Breast epithelium (tissue), 4 donors: ENCODE data around the gene EDA. TPM values are rescaled to one million over a fixed set of nuclear protein-coding genes. Genes with fewer than 3 reads are reported as not detected.
A peak's percentile ranks its signal among the peaks of the same experiment; 100 is the strongest.

ENCODE experiments used
- DNase-seq, 2 donors: peaks; one replicate each; pipeline ENCODE4 v3.0.0-alpha.2; 2019; ENCODE audit warnings: low spot score in 2 of 2
- H3K27ac ChIP-seq, 2 donors: fragments of 200-600 bp; sonication (generic) in 1 of 2; one replicate each; pipeline ENCODE4 v1.5.1; 2016 to 2019; ENCODE audit warnings: mild to moderate bottlenecking in 1 of 2
- H3K27me3 ChIP-seq, 2 donors: fragments of 200-600 bp; sonication (generic) in 1 of 2; one replicate each; pipeline versions ENCODE4 v1.5.1 to v1.6.0; 2017 to 2019; ENCODE audit warnings: control low read depth in 1 of 2, mild to moderate bottlenecking in 1 of 2
- H3K36me3 ChIP-seq: fragments of 200-600 bp; one replicate; pipeline ENCODE4 v1.5.1; 2019
- H3K4me1 ChIP-seq, 2 donors: fragments of 200-600 bp; sonication (generic); one replicate each; pipeline ENCODE4 v1.5.1; 2016 to 2019; ENCODE audit warnings: control low read depth in 1 of 2
- H3K4me3 ChIP-seq, 3 donors: fragments of 200-600 bp; sonication (generic); 1 replicate in 2 of 3; 2 replicates in 1 of 3; pipeline ENCODE4 v1.5.1; 2016 to 2019; ENCODE audit warnings: mild to moderate bottlenecking in 3 of 3, moderate library complexity in 2 of 3
- H3K9me3 ChIP-seq, 2 donors: fragments of 200-600 bp; sonication (generic) in 1 of 2; one replicate each; pipeline ENCODE4 v1.5.1; 2016 to 2019; ENCODE audit warnings: control low read depth in 1 of 2
- POLR2A ChIP-seq: fragments of 450-650 bp; IDR thresholded peaks from one replicate; pipeline ENCODE4 v1.6.1; 2016; ENCODE audit warnings: antibody characterized with exemption, mild to moderate bottlenecking, moderate library complexity
- POLR2AphosphoS5 ChIP-seq, 3 donors: sonication (generic); formaldehyde crosslinking; IDR thresholded peaks; one replicate each; pipeline ENCODE4 v1.6.1; 2017; ENCODE audit warnings: antibody characterized with exemption in 3 of 3
- intact Hi-C: fragments of 100-400 bp; cut with DNase I; formaldehyde crosslinking; loops from one replicate; pipeline ENCODE4 v1.15.1; 2023; ENCODE audit warnings: low total_unique reads
- total RNA-seq, 3 donors: library from RNA; depleted of rRNA; stranded (reverse); fragments of >200 nt; gene quantifications; one replicate each; pipeline ENCODE4 v1.1.0, GENCODE V29; 2016
- TF ChIP-seq, protein P1 (sequence below), 3 donors: fragments of 450-650 bp; IDR thresholded peaks; one replicate each; pipeline ENCODE4 v1.5.1; 2016 to 2017; ENCODE audit warnings: antibody characterized with exemption in 3 of 3, mild to moderate bottlenecking in 3 of 3, moderate library complexity in 3 of 3

The EDA gene
- total RNA-seq, 3 donors from 2014 or later, result 3.6 to 6.7 (median 5.0) TPM

DNA sequence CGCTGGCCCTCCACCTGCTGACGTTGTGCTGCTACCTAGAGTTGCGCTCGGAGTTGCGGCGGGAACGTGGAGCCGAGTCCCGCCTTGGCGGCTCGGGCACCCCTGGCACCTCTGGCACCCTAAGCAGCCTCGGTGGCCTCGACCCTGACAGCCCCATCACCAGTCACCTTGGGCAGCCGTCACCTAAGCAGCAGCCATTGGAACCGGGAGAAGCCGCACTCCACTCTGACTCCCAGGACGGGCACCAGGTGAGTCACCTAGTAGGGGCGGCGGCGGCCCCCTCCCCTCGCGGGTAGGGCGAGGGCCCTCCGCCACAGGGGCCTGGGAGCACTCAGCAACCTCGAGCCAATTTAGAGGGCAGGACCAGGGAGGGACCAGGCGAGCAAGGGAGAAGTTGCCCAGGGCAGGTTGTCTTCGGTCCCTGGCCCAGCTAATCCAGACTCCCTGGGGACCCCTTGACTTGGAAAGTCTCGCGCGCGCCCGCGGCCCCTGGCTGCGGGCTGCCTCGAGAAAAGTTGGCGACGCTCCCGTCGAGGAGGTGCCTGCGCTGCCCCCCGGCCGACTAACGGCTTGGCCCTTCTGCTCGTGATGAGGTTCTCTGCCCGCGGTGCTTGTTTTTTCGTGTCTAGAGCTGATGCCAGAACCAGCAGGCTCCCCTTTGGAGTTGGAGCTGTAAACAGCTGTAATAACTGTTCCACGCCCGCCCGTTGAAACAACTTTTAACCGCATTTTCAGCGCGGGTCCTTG lies 717 bp downstream of the EDA start:
- no peaks in the 10 kb centered on the region for H3K9me3 ChIP-seq
- H3K27ac ChIP-seq, result peak overlapping the region in 1 of 2 donors; percentile 22
- no peaks in the 10 kb centered on the region for H3K36me3 ChIP-seq
- intact Hi-C loops, result no loop called here
- DNase-seq, result no peak
- peaks cover 0 to 61% of the 10 kb centered on the region in 2 donors for H3K27me3 ChIP-seq
- H3K4me3 ChIP-seq, result peak overlapping the region; percentile 56 to 77 (median 62)
- H3K4me1 ChIP-seq, result no peaks in the 10 kb centered on the region
- no peak for TF ChIP-seq POLR2A
- TF ChIP-seq, protein P1, sequence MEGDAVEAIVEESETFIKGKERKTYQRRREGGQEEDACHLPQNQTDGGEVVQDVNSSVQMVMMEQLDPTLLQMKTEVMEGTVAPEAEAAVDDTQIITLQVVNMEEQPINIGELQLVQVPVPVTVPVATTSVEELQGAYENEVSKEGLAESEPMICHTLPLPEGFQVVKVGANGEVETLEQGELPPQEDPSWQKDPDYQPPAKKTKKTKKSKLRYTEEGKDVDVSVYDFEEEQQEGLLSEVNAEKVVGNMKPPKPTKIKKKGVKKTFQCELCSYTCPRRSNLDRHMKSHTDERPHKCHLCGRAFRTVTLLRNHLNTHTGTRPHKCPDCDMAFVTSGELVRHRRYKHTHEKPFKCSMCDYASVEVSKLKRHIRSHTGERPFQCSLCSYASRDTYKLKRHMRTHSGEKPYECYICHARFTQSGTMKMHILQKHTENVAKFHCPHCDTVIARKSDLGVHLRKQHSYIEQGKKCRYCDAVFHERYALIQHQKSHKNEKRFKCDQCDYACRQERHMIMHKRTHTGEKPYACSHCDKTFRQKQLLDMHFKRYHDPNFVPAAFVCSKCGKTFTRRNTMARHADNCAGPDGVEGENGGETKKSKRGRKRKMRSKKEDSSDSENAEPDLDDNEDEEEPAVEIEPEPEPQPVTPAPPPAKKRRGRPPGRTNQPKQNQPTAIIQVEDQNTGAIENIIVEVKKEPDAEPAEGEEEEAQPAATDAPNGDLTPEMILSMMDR (IDR thresholded peaks at IDR 0.05), result no peak
- no peak for TF ChIP-seq POLR2AphosphoS5 (IDR thresholded peaks at IDR 0.05)

DNA sequence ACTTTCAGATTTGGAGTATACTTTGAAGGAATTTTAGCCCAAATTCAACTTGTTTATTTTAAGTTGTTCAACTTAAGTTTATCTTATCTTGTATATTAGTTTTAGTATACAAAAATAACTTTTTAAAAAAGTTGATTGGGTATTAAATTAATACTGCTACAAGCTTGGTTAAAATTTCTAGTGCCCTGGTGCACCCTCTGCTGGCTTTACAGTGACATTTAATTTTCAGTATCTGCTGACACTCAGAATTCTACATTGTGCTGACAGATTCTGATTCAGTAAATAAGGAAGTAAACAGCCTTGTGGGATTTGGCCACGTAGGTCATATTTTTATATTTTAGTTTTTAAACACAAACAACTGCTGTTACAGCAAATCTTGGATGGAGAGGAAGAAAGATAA lies 2.9 kb downstream of the EDA start:
- Histone ChIP-seq H3K4me1 (no peaks in the 10 kb centered on the region), H3K36me3 (no peaks in the 10 kb centered on the region), H3K27me3 (peaks cover 0 to 59% of the 10 kb centered on the region in 2 donors), H3K27ac (no peak overlapping the region), H3K9me3 (peaks cover 0 to 2% of the 10 kb centered on the region in 2 donors), H3K4me3 (no peak overlapping the region)
- TF ChIP-seq, protein P1 (IDR thresholded peaks at IDR 0.05), result peak in 2 of 3 donors; percentile 36 to 52
- no peak for TF ChIP-seq POLR2A
- intact Hi-C loops, result no loop called here
- DNase-seq, result no peak

DNA sequence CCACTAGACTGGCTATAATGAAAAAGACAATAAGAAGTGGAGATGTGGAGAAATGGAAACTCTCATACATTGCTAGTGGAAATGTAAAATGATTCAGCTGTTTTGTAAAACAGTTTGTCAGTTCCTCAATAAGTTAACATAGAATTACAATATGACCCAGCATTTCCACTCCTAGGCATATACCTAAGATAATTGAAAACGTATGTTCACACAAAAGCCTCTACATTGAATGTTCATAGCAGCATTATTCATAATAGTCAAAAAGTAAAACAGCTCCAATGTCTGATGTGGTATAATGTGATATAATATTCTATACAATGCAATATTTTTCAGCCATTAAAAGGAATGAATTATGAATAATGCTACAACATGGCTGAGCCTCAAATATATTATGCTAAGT lies 10.2 kb downstream of the EDA start:
- TF ChIP-seq POLR2AphosphoS5 (IDR thresholded peaks at IDR 0.05) (no peak), POLR2A (no peak)
- TF ChIP-seq, protein P1 (IDR thresholded peaks at IDR 0.05), result no peak
- H3K36me3 ChIP-seq, result no peaks in the 10 kb centered on the region
- no peak overlapping the region for H3K27ac ChIP-seq
- intact Hi-C loops, result no loop called here
- peaks cover 0 to 41% of the 10 kb centered on the region in 2 donors for H3K27me3 ChIP-seq
- peaks cover 0 to 4% of the 10 kb centered on the region in 2 donors for H3K9me3 ChIP-seq
- DNase-seq, result no peak
- no peaks in the 10 kb centered on the region for H3K4me1 ChIP-seq
- H3K4me3 ChIP-seq, result no peak overlapping the region

DNA sequence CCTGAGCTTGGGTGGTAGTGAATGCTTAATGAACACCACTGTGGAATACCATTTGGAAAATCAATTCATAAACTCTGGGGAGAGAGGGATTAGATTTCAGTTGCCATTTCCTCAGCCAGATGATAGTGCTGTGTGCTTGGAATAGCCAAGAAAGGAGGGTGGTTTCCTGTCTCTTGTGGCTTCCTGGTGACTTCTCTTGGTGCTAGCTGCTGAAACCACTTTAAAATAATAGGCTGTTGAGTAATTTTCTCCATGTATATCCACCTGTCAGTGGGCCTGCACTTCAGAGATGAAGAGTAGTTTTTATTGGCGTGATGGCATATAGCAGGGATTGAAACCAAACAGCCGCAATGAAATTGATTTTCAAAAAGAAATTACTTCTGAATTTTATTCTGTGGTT lies 11.8 kb downstream of the EDA start:
- Histone ChIP-seq H3K4me3 (no peak overlapping the region), H3K4me1 (no peaks in the 10 kb centered on the region), H3K27me3 (peaks cover 0 to 34% of the 10 kb centered on the region in 2 donors), H3K27ac (no peak overlapping the region), H3K9me3 (peaks cover 0 to 4% of the 10 kb centered on the region in 2 donors), H3K36me3 (no peaks in the 10 kb centered on the region)
- intact Hi-C loops, result no loop called here
- no peak for TF ChIP-seq POLR2AphosphoS5 (IDR thresholded peaks at IDR 0.05)
- TF ChIP-seq, protein P1 (IDR thresholded peaks at IDR 0.05), result no peak
- TF ChIP-seq POLR2A, result no peak
- no peak for DNase-seq

DNA sequence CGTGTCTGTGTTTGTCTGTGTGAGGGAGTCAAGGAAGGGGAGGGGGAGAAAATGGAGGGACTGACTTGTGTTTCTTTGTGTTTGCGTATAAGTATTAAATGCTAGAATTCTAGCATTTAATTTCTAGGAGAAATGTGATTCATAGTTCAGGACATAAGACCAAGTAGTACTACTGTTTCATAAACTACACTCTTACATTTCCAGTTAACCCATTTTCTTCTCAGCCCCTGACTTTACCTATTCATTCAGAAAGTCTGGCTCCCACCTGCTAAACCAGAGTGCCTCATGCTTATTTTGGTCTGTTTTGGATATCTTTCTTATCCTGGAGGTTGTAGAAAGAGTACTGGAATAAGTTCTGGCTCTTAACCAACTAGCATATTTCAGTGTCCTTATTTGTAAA lies 14.2 kb downstream of the EDA start:
- peaks cover 0 to 35% of the 10 kb centered on the region in 2 donors for H3K27me3 ChIP-seq
- H3K27ac ChIP-seq, result no peak overlapping the region
- H3K4me3 ChIP-seq, result no peak overlapping the region
- no peaks in the 10 kb centered on the region for H3K4me1 ChIP-seq
- no peak for DNase-seq
- H3K9me3 ChIP-seq, result no peaks in the 10 kb centered on the region
- intact Hi-C loops, result no loop called here
- no peaks in the 10 kb centered on the region for H3K36me3 ChIP-seq
- TF ChIP-seq POLR2A (no peak), POLR2AphosphoS5 (IDR thresholded peaks at IDR 0.05) (no peak)
- TF ChIP-seq, protein P1 (IDR thresholded peaks at IDR 0.05), result no peak
